Loucy (cell line): Measurements from ENCODE around the gene NCKAP5.

Experiments used
- EZH2phosphoT487 ChIP-seq: fragments of 200-600 bp; IDR thresholded peaks from 2 replicates; pipeline ENCODE4 v1.6.1; 2018; ENCODE audit warnings: antibody characterized with exemption, mild to moderate bottlenecking, moderate library complexity, borderline replicate concordance
- TF ChIP-seq, protein P1 (sequence below): fragments of 200-600 bp; sonication (generic); conservative IDR thresholded peaks from 2 replicates; pipeline ENCODE4 v1.5.1; 2014; ENCODE audit warnings: mild to moderate bottlenecking, antibody characterized with exemption, low read length

DNA sequence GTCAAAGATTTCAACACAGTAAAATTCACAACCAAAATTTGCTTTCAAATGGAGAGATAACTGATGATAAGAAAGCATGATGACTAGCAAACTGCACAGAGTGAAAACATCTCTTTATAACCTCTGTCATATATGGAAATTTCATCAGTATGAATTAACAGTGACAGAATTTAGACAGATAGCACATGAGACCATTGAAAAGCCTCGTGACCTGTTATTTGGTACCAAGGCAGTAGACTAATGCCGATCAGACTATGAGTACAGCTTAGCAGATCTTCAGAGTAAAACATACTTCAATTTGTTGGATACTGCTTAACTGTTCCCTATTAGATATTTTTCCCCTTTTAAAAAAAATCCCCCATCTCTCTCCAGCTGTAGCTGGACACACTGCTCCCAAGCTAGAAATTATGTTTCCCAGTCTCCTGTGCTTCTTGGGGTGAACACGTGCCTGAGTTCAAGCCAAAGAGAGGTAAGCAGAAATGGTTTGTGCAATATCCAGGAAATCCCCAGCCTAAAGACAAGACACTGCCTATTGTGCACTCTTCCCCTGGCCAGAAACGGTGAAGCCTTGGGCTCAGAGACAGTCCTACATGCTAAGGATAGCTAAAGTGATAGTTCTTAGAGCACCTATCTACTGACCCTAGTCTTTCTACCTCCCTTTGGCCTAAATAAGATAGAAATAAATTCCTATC is 256.1 kb downstream of the NCKAP5 start:
- TF ChIP-seq, protein P1, sequence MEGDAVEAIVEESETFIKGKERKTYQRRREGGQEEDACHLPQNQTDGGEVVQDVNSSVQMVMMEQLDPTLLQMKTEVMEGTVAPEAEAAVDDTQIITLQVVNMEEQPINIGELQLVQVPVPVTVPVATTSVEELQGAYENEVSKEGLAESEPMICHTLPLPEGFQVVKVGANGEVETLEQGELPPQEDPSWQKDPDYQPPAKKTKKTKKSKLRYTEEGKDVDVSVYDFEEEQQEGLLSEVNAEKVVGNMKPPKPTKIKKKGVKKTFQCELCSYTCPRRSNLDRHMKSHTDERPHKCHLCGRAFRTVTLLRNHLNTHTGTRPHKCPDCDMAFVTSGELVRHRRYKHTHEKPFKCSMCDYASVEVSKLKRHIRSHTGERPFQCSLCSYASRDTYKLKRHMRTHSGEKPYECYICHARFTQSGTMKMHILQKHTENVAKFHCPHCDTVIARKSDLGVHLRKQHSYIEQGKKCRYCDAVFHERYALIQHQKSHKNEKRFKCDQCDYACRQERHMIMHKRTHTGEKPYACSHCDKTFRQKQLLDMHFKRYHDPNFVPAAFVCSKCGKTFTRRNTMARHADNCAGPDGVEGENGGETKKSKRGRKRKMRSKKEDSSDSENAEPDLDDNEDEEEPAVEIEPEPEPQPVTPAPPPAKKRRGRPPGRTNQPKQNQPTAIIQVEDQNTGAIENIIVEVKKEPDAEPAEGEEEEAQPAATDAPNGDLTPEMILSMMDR, result no peak
- TF ChIP-seq EZH2phosphoT487, result no peak
